Aorta (tissue), 5 donors: ENCODE results near the gene GPR146. TPM values are rescaled to one million over a fixed set of nuclear protein-coding genes. Genes with fewer than 3 reads are reported as not detected.
"Not testable (repeated sequence)": the region's sequence is repeated elsewhere in the genome, so short reads cannot be mapped to it uniquely, and the experiment has no call there.

Source experiments
- ATAC-seq: fragments of 200-7000 bp; cut with Tn5 transposase; one replicate; pipeline ENCODE4 v1.9.1; 2022; ENCODE audit warnings: moderate library complexity; ENCODE audit not compliant: low FRiP score
- DNase-seq, 2 donors: peaks; one replicate each; pipeline ENCODE4 v3.0.0-alpha.2; 2020
- H3K27ac ChIP-seq, 2 donors: one replicate each; pipeline ENCODE4 v1.5.1; 2013; ENCODE audit warnings: low read length in 2 of 2, mild to moderate bottlenecking in 2 of 2, moderate library complexity in 2 of 2, control low read depth in 1 of 2, inconsistent platforms in 1 of 2, low read depth in 1 of 2
- H3K27me3 ChIP-seq, 2 donors: one replicate each; pipeline ENCODE4 v1.6.1; 2013; ENCODE audit warnings: control low read depth in 1 of 2, low read length in 1 of 2, mild to moderate bottlenecking in 1 of 2, moderate library complexity in 1 of 2; ENCODE audit not compliant: insufficient read depth in 2 of 2, control insufficient read depth in 1 of 2
- H3K36me3 ChIP-seq, 2 donors: one replicate each; pipeline ENCODE4 v1.6.1; 2013; ENCODE audit warnings: control low read depth in 1 of 2, low read length in 1 of 2, mild to moderate bottlenecking in 1 of 2; ENCODE audit not compliant: insufficient read depth in 2 of 2, control insufficient read depth in 1 of 2
- H3K4me1 ChIP-seq, 2 donors: one replicate each; pipeline ENCODE4 v1.6.1; 2013; ENCODE audit warnings: low read length in 2 of 2, control low read depth in 1 of 2, mild to moderate bottlenecking in 1 of 2, moderate library complexity in 1 of 2; ENCODE audit not compliant: insufficient read depth in 2 of 2, control insufficient read depth in 1 of 2
- H3K4me3 ChIP-seq, 2 donors: one replicate each; pipeline ENCODE4 v1.5.1; 2013; ENCODE audit warnings: low read length in 2 of 2, control low read depth in 1 of 2, mild to moderate bottlenecking in 1 of 2
- H3K9me3 ChIP-seq: one replicate; pipeline ENCODE4 v1.6.1; 2013; ENCODE audit warnings: mild to moderate bottlenecking, low read length; ENCODE audit not compliant: control insufficient read depth
- WGBS, 2 donors: extraction: QIAGEN DNeasy Blood & Tissue Kit; methylation state at CpG; one replicate each; pipeline ENCODE4 v1.1.7; 2013; 5-methylcytosine and 5-hydroxymethylcytosine counted together
- intact Hi-C, 2 donors: fragments of 100-400 bp; cut with DNase I; formaldehyde crosslinking; loops; one replicate each; pipeline versions ENCODE4 v1.14.2 to v1.15.0; 2022
- polyA plus RNA-seq, 2 donors: library from polyadenylated mRNA; stranded (reverse); fragments of 200-250 nt; gene quantifications; one replicate each; pipeline ENCODE4 v1.2.3, GENCODE V29; 2013
- total RNA-seq, 2 donors: library from RNA; stranded (reverse); fragmentation: NEBNext Ultra II Directional; extraction: Animal tissue kit (Norgen Biotek cat#: 25700); gene quantifications; one replicate each; pipeline ENCODE4 v1.2.1, GENCODE V29; 2021
- donor health status: healthy with polysubstance abuse.
- donor health status: Bipolar disorder and iron deficiency.
- donor health status: DM: no; HTN: no; CAD: no.
- donor health status: DM: no; HTN: no; CAD: no.
- donor health status: DM: yes; HTN: yes; CAD: no.

GPR146 gene
- total and polyA plus RNA-seq, 4 donors = 2.2 to 44.2 (median 10.4) TPM

DNA sequence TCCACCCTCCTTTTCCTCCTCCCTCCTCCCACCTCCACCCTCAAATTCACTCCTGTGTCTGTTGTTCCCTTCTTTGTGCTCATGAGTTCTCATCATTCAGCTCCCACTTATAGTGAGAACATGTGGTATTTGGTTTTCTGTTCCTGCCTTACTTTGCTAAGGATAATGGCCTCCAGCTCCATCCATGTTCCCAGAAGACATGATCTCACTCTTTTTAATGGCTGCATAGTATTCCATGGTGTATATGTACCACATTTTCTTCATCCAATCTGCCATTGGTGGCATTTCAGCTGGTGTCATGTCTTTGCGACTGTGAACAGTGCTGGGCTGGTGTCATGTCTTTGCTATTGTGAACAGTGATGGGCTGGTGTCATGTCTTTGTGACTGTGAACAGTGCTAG, 9.6 kb upstream of the GPR146 start:
- H3K4me1 ChIP-seq, H3K27ac ChIP-seq, H3K9me3 ChIP-seq, intact Hi-C loops, ATAC-seq, H3K36me3 ChIP-seq, H3K27me3 ChIP-seq, H3K4me3 ChIP-seq, DNase-seq: not testable (repeated sequence)
- 96 to 97% methylated on average over 1 of the region's 1 CpG for WGBS, 2 donors

DNA sequence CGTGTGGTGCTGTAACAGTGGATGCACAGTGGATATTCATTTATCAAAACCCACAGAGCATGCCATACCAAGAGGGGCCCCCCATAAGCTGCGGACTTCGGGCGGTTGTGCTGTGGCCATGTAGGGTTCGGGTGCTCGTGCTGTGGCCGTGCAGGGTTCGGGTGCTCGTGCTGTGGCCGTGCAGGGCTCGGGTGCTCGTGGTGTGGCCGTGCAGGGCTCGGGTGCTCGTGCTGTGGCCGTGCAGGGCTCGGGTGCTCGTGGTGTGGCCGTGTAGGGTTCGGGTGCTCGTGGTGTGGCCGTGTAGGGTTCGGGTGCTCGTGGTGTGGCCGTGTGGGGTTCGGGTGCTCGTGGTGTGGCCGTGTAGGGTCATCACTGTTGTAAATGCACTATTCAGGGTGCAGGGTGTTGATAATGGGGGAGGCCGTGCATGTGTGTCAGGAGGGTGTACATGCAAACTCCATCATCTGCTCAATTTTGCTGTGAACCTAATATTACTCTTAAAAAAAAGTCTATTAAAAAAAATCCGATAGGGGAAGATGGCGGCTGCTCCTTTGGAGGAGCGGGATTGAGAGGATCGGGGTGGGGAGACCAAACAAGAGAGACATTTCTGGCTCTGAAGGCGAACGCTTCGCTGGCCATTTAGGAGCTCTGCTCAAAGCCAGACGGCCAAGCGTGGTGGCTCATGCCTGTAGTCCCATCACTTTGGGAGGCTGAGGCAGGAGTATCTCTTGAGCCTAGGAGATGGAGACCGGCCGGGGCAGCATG, 8.0 kb upstream of the GPR146 start:
- ATAC-seq, H3K4me1 ChIP-seq, H3K36me3 ChIP-seq, H3K27ac ChIP-seq, H3K4me3 ChIP-seq, DNase-seq, H3K27me3 ChIP-seq, intact Hi-C loops, H3K9me3 ChIP-seq: not testable (repeated sequence)
- WGBS, 2 donors = 96 to 97% methylated on average over 35 to 40 of the region's 40 CpGs

DNA sequence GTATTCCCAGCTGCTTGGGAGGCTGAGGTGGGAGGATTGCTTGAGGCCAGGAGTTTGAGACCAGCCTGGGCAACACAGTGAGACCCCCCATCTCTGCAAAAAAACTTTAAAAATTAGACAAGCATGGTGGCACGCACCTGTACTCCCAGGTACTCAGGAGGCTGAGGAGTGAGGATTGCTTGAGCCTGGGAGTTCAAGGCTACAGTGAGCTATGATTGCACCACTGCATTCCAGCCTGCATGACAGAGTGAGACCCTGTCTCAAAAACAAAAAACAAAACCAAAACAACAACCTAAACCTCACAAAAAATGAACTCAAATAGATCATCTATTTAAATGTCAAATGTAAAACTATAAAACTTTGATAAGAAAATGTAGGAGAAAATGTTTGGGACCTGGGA, 4.1 kb upstream of the GPR146 start:
- ATAC-seq, H3K27ac ChIP-seq, H3K27me3 ChIP-seq, H3K36me3 ChIP-seq, DNase-seq, H3K4me3 ChIP-seq, H3K4me1 ChIP-seq, intact Hi-C loops, H3K9me3 ChIP-seq: not testable (repeated sequence)
- 95 to 96% methylated on average over 1 of the region's 1 CpG for WGBS, 2 donors

DNA sequence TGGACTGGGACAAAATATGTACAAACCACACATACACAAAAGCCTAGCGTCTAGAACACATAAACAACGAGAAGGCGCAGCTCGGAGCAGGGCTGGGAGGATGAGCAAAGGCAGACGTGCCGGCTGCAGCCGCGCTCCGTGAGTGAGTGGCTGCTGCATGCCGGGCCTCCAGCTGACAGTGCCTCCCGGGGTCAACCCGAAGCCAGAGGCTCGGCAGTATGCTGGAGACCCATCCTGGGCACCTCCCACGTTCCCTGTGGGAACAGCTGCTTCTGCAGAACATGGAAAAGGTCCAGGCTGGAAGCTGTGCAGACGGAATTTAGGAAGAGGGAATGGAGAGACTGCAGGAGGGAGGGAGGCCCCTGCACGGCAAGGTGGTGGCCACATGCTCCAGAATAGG, 3.6 kb upstream of the GPR146 start:
- no peaks in the 10 kb centered on the region for H3K27me3 ChIP-seq
- 52 to 64% methylated on average over 16 of the region's 16 CpGs for WGBS, 2 donors
- H3K36me3 ChIP-seq = no peaks in the 10 kb centered on the region
- H3K4me1 ChIP-seq = no peaks in the 10 kb centered on the region
- intact Hi-C loops = no loop called here
- ATAC-seq = no peak
- no peak overlapping the region for H3K27ac ChIP-seq
- H3K9me3 ChIP-seq = no peaks in the 10 kb centered on the region
- no peak for DNase-seq
- no peak overlapping the region for H3K4me3 ChIP-seq

DNA sequence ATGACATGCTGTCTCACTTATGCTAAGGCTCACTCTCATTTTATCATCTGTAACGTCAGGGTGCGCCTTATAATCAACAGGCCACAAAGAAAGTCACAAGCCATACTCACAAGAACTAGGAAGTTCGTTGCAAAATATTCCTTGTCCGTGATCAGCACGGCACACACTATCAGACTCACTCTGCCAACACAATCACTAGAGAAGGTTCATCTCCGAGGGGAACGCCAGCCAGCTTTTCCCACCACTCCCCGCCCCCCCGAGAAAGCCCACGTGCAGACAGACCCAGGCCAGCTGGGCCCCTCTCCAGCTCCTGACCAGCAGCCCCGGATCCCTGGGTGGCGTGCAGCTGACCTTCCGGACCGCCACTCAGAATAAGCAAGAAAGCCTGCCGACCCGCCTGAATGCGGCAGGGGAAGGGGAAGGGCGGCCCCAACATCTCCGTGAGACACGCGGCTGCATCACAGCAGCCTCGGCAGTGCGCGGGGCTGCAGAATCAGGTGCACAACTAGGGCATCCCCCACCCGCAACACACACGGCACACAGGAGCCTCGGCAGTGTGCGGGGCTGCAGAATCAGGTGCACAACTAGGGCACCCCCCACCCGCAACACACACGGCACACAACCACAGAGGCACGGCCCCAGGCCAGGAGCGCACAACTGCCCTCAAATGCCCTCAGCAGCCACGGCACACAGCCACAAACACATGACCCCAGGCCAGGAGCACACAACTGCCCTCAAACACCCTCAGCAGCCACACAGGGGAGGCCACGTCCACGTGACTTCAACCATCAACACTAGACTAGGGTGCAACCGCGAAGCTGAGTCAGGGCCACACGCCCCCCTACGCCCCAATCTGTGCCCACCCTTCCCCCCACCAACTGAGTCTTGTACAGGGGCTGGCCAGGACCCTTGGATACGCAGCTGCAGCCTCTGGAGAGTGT, 2.5 kb upstream of the GPR146 start:
- H3K4me3 ChIP-seq = no peak overlapping the region
- DNase-seq (peak in 1 of 2 donors; percentile 42), ATAC-seq (no peak)
- H3K27me3 ChIP-seq = no peaks in the 10 kb centered on the region
- intact Hi-C loops = no loop called here
- H3K4me1 ChIP-seq = no peaks in the 10 kb centered on the region
- no peaks in the 10 kb centered on the region for H3K36me3 ChIP-seq
- H3K9me3 ChIP-seq = no peaks in the 10 kb centered on the region
- 86 to 90% methylated on average over 40 of the region's 40 CpGs for WGBS, 2 donors
- no peak overlapping the region for H3K27ac ChIP-seq

DNA sequence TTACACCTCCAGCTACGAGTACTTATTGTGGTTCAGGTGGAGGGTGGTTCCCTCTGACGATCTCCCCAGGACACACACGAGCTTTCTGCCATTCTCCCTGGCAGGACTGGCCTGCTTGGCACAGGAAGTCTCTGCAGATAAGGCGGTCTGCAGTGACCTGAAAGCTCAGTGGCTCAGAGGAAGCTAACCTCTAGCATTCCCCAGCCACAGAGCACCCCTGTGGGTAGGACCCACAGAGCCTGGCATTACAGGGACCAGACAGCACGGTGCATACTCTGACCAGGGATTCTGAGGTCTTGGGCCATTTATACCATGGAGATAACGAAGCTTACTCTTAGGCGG, 1.9 kb upstream of the GPR146 start:
- Histone ChIP-seq H3K4me1 (no peaks in the 10 kb centered on the region), H3K27me3 (no peaks in the 10 kb centered on the region), H3K27ac (no peak overlapping the region), H3K36me3 (no peaks in the 10 kb centered on the region), H3K4me3 (no peak overlapping the region), H3K9me3 (no peaks in the 10 kb centered on the region)
- no peak for DNase-seq
- intact Hi-C loops = no loop called here
- WGBS, 2 donors = 63 to 72% methylated on average over 7 of the region's 7 CpGs
- no peak for ATAC-seq

DNA sequence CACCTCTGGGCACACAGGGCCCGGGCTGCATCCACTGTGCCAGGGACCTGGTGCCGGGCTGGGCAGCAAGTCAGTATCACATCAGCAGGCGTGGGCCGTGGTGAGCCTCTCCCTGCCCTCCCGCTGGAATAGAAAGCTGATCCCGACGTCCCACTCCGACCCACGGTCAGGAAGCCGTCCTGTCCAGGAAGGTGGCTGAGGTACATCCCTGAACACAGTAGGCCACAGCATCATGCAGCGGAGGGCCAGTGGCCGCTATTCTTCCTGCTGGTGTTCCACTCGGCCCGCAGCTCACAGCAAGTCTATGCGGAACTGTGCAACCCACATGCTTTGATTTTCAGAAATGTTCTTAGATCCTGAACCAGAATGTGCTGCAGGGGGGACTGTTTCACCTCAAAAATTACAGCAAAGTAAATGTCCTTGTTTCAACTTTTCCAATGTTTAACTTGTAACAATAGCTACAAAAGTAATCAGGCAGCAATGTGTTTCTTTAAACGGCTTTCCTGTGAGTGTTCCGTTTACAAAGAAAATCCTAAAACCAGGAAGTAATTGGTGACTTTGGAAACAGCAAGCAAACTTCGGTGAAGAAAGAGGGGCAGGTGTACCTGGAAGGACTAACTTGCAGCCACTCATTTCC, 676 bp upstream of the GPR146 start:
- Histone ChIP-seq H3K27me3 (no peaks in the 10 kb centered on the region), H3K4me3 (peak overlapping the region in 1 of 2 donors; percentile 12), H3K9me3 (no peaks in the 10 kb centered on the region), H3K4me1 (no peaks in the 10 kb centered on the region), H3K36me3 (no peaks in the 10 kb centered on the region), H3K27ac (peak overlapping the region in 1 of 2 donors; percentile 85)
- ATAC-seq = no peak
- WGBS, 2 donors = 30 to 58% methylated on average over 18 of the region's 18 CpGs
- intact Hi-C loops = loop anchor here in 1 of 2 donors (2.0 kb wide), 1 partner anchor 15 kb away; no protein-coding TSS in a partner anchor
- peak in 1 of 2 donors; percentile 58 for DNase-seq

DNA sequence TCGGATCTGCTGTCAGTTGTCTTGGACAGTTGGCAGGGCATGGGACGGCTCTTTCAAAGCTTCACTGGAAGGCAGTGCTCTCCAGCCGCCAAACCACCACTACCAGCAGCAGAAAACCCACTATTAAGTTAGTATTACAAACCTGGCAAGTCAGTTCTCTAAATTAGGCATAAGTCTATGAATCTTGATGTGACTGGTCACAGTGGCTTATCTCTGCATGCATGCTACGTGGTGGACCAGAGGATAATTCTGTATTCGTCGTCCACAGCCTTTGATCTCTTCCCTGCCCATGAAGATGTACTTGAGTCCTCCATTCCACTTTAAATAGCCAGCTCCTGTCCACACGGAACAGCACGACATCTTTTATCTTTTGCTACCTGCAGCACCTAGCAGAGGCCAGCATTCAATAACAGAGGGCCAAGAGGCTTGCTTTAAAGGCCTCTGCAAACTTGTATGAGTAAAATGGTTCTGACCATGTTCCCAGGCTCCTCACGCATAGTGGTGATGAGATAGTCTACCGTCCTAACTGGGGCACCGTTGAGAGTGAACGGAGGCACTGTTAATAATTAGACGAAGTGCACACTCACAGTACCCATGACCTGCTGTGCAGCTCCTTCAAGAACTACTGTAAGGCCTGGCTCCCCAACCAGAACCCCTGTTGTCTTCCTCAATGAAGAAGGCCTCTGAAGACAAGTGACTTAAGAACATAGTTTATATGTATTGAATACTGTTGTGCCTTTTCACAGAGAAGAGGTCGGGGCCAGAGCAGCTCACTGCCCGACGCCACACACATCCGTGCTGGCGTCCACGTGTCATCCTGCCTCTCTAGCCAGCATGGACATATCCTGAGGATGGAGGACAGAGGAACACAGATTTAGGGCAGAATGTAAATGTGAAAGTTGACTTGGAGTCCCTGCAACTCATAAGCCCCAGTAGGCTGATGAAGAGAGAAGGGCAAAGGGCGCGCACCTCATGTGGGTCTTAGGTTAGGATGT, 1.0 kb downstream of the GPR146 start:
- DNase-seq (no peak), ATAC-seq (no peak)
- 75 to 78% methylated on average over 21 of the region's 21 CpGs for WGBS, 2 donors
- intact Hi-C loops = loop anchor here in 1 of 2 donors (2.0 kb wide), 1 partner anchor 17 kb away; no protein-coding TSS in a partner anchor
- H3K27ac ChIP-seq = no peak overlapping the region
- no peaks in the 10 kb centered on the region for H3K4me1 ChIP-seq
- no peaks in the 10 kb centered on the region for H3K36me3 ChIP-seq
- no peaks in the 10 kb centered on the region for H3K27me3 ChIP-seq
- H3K4me3 ChIP-seq = peak overlapping the region; percentile 41 to 80
- no peaks in the 10 kb centered on the region for H3K9me3 ChIP-seq
